Stimulated activated CD8-positive, alpha-beta memory T cell treated with anti-CD3 and anti-CD28 coated beads, Interleukin-2, amount 100 ng/mL, for 48 hours (primary cell): Measurements from ENCODE around the gene CTNNBIP1.

Experiments used
- DNase-seq, 2 donors: peaks; one replicate each; pipeline ENCODE4 v3.0.0-alpha.2; 2020; ENCODE audit warnings: low read depth in 2 of 2

Gene CTNNBIP1

DNA sequence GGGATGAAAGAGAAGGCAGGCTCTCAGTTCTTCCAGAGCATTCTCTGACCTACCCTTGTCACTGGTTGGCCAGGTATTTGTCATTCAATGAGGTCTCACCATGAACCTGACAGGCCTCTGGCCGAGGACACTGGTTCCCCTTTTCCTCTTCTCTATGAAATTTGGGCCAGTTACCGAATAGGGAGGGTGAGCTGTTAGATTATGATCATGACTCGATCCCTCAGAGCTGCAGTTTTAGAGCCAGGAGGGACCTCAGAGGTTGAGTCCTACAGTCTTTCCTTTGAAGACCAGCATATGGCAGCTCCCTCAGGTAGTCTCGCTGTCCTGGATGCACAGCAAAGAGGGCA lies 56.8 kb downstream of the CTNNBIP1 start:
- no peak for DNase-seq

- no peak for DNase-seq
Observed at GRCh38 chr1:9852410-9853248, 57.4 kb downstream of the CTNNBIP1 start.

DNA sequence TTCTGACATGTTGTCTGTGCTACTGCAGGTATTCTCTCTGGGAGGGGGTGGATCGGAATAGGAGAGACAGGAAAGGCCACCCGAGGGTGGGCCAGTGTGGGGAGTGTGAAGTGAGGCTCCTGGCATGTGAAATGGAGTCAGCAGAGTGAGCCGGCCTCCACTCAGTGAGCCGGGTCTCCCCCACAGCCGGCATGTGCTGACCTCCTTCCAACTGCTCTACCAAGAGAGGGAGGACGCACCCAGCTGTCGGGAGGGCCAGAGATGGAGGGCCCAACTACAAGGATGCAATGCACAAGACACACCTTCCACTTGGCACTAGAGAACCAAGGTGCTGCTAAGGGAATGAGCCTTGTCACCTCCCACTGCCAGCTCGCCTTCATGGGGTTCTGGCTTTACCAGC lies 58.1 kb downstream of the CTNNBIP1 start:
- DNase-seq, result no peak

DNA sequence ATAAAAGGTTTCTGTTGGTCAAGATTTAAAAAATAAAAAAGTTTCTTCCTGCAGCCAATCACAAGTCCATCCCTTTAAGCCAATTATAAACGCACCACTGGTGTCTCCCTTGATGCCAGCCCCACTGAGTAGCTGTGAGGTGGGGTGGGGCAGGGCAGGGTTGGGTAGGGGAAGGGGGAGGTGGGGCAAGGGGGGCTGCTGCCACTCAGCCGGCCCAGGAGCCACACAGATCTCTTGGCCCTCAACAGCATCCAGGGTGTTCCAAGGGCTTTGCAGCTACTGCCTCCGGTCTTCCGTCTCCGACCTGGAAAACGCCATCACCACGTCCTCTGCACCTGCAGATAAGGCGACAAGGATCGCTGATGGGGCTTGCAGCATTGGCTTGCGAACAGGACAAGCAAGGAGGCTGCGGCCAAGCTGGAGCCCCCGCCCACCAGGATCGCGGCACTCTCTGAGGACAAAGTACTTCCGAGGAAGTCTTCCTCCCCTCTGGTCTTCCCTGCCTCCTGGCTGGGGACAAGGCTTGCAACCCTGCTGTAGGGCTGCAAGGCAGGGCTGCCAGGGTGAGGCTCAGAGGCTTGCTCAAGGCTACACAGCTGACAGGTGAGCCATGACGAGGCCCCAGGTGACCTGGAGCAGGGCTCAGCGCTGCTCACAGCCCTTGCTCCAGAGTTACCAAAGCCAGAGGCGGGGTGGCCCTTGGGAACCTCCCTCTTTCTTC lies 59.5 kb downstream of the CTNNBIP1 start:
- no peak for DNase-seq

DNA sequence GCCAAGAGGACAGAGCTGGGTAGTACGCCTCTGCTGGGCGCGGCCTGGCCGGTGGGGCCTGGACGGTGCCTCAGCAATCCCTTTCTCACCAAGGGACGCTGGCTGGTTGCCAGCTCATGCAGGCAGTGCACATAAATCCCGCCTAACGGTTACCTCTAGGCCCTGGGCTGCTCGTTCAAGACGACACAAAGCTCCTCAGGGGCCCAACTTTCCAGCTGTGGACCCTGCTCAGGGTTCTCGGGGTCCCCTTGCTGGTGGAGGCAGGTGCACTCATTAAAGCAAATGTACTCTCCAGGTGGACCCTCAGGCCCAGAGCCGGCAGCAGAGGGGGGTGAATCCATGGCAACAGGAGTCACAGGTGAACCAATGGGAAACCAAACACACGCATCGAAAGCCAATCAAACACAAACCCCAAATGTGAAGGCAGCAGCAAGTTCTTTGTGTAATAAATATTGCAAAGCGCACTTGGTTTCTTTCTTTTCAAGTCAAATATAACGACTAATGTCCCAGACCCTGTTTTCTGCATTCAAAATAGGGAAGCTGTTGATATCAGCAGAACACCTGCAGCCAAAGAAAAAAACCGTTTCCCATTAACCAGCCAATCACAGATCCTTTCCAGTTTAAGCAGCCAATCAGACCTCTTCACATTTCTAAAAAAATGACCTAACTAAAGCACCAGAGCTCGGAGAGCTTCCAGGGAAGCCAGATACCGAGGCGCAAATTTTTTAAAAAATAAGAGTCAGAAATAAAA lies 60.2 kb downstream of the CTNNBIP1 start:
- DNase-seq, result no peak

DNA sequence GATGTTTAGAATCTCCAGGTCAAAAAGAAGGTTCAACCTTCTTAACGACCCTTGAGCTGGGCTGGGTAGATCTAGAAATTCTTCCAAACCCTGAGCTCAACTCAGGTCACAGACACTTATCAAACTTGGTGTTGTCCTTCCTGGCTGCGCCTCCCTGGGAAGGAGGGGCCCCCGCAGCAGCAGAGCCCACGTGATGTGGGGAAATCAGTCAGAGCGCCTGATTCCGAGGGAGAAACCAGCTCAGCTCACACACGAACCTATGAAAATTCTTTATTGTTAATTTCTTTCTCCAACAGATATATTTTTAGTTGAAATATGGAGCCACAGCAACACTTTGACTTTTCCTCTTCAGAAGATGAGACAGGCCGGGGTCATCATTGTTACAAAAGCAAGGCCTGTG lies 62.0 kb downstream of the CTNNBIP1 start:
- DNase-seq, result no peak

GRCh38 chr1:9847269-9847668 lies 62.8 kb downstream of the CTNNBIP1 start:
- no peak for DNase-seq

DNA sequence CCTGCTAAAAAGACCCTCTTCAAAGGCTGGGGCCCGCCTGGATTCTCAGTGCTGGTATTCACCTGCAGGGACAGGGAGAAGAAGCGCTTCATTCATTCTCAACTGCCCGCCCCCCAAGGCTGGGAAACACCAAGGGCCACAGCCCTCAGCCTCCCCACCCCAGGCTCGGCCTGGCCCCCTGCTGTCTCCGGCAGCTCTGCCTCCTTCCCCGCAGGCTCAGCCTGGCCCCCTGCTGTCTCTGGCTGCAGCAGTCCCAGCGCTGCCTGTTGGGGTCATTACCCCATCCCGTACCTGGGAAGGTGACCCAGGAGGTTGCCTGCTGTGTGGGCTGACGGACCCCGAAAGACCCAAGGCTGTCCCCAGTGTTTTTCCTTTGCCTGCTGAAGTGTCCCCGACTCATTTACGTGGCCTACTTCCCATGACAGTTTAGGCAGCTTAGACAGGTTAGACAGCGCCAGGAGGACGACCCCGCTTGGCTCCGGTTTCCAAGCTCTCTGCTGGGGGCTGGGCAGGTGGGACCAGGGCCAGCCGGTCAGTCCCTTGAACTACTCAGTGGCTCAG lies 63.4 kb downstream of the CTNNBIP1 start:
- DNase-seq, result no peak

GRCh38 chr1:9845914-9846313 lies 64.2 kb downstream of the CTNNBIP1 start:
- no peak for DNase-seq

- DNase-seq, result no peak
Observed at GRCh38 chr1:9844756-9845155, 65.3 kb downstream of the CTNNBIP1 start.

DNA sequence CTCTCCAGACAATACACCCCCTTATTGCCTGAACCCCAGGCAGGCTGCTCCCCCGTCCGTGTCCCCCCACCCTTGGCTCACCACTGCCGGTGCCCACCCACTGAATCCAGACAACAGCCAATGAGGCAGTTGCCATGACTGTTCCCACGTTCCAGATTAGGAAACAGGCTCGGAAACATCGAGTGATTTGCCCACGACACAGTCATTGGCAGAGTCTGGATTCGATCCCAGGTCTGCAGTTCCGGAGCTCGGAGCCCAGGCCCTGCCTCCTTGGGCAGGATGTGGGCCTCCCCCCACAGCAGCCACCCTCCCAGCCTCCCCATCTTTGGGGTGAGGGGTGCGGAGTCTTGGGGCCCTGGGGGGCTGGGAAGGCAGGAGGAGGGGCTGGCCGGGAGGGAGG lies 66.0 kb downstream of the CTNNBIP1 start:
- DNase-seq, result no peak

GRCh38 chr1:9843576-9843945 lies 66.5 kb downstream of the CTNNBIP1 start:
- no peak for DNase-seq

- DNase-seq, result no peak
Observed at GRCh38 chr1:9842781-9843575, 67.1 kb downstream of the CTNNBIP1 start.

DNA sequence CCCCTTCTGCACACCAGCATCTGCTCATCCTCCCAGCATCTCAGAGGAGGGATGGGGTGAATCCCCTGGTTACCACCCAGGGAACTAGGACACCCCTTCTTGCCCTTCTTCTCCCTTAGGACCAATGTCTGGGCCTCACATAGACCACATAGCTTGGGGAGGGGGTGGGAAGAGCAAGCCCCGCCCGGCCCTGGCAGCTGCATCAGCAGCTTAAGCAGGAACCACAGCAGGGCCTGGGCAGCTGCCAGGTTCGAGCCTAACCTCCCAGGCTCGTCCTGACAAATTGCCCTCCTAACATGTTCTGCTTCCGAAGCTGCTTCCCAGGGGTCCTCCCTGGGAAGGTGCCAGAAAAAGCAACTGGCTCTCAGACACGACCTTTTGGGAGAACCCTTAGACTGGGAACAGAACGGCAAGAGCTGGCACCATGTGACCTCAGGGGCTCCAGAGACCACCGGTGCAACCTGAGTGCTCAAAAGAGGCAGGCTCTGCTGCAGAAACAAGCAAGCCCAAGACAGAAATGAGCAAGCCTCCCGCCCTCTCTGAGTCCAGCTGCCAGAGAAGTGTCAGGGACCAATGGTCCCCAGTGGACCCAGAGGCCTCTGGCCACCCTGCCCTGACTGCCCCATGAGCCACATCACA lies 67.9 kb downstream of the CTNNBIP1 start:
- no peak for DNase-seq

DNA sequence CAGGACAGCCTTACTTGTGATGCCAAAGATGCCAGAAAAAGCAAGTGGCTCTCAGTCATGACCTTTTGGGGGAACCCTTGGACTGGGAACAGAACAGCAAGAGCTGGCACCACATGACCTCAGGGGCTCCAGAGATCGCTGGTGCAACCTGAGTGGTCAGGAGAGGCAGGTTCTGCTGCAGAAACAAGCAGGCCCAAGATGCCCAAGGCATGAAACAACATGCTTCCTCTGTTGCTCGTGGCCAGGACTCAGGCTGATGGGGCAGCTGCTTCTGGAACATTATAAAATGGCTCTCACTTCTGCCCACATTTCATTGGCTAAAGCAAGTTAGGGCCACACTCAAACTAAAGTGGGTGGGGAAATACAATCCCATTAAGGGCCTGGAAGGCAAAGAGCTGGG lies 68.6 kb downstream of the CTNNBIP1 start:
- no peak for DNase-seq

- DNase-seq, result no peak
Observed at GRCh38 chr1:9840176-9840575, 69.9 kb downstream of the CTNNBIP1 start.

DNA sequence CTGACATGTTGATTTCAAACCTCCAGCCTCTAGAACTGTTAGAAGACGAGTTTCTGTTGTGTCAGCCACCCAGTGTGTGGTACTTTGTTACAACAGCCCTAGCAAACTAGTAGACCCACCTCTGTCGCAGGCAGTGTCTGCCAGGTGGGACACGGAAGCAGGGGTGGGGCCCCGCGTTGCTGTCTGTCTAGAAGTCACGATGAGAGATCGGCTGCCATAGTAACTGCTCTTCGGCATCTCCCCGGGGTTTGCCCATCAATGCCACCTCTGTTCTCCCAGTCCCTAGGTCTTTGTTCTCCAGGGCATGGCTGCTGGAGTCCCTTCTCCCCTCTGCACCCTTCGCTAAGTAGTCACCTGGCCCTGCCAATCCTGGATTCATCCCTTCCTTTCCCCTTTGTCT lies 71.1 kb downstream of the CTNNBIP1 start:
- DNase-seq, result no peak

- no peak for DNase-seq
Observed at GRCh38 chr1:9836632-9836960, 73.5 kb downstream of the CTNNBIP1 start.

DNA sequence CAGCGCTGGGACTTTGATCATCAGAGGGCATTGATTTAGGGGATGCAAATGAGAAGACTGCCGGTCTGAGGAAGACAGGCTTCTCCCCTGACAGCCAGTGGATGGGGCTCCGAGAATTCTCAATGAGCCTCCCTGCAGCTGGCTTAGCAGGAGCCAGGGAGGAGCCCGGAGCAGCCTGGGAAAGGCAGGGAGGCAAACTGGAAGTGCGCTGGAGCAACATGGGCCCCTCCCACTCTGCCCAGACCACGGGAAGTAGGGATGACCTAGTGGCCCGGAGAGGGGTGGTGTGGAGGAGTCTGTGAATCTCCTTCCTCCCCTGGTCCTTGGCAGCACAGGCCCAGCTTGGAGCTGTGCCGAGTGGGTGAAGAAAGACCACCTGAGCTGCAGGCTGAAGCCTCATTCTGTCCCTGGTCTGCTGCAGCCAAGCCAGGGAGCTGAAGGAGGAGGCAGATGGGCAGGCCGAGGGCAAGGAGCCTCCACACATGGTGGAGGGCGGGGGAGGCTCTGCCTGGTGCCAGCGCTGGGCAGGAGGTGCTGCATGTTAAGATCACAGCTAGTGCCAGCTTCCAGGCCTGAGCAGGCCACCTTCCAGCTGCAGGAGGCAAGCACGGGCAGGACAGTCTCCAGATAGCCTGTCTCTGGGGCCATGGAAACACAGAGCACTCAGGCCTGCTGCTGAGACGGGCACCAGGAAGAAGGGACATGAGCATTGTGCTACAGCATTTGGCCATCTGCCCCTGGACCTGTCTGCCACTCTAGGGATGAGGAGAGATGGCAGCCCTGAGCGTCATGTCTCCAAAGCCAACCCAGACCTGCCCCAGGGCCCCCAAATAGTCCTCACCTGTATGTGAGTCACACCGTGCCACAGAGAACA lies 74.1 kb downstream of the CTNNBIP1 start:
- no peak for DNase-seq

GRCh38 chr1:9835404-9835757 lies 74.7 kb downstream of the CTNNBIP1 start:
- DNase-seq, result no peak
